Smooth muscle cell (in vitro differentiated cells): ENCODE data around the gene GALNT18. TPM values are rescaled to one million over a fixed set of nuclear protein-coding genes. Genes with fewer than 3 reads are reported as not detected.

ENCODE experiments used
- DNase-seq: peaks from one replicate; lab custom pipeline; 2025; ENCODE audit not compliant: unreplicated experiment; lab: John Stamatoyannopoulos, UW
- H2AFZ ChIP-seq: fragments of 200-600 bp; sonication (generic); 2 replicates; pipeline ENCODE4 v1.6.0; 2016; ENCODE audit warnings: antibody characterized with exemption, low read depth, mild to moderate bottlenecking
- H3F3A ChIP-seq: fragments of 200-600 bp; sonication (generic); 2 replicates; pipeline ENCODE4 v1.6.0; 2017; ENCODE audit warnings: antibody characterized with exemption, low read depth
- H3K27ac ChIP-seq: fragments of 200-600 bp; sonication (generic); 2 replicates; pipeline ENCODE4 v1.5.1; 2016; ENCODE audit warnings: low read depth, mild to moderate bottlenecking
- H3K27me3 ChIP-seq: fragments of 200-600 bp; sonication (generic); 2 replicates; pipeline ENCODE4 v1.6.1; 2016; ENCODE audit warnings: low read depth, mild to moderate bottlenecking
- H3K36me3 ChIP-seq: fragments of 200-600 bp; sonication (generic); 2 replicates; pipeline ENCODE4 v1.5.1; 2016; ENCODE audit warnings: low read depth
- H3K4me1 ChIP-seq: fragments of 200-600 bp; sonication (generic); 2 replicates; pipeline ENCODE4 v1.5.1; 2016; ENCODE audit warnings: low read depth
- H3K4me2 ChIP-seq: fragments of 200-600 bp; sonication (generic); 2 replicates; pipeline ENCODE4 v1.6.0; 2016; ENCODE audit warnings: mild to moderate bottlenecking
- H3K4me3 ChIP-seq: fragments of 200-600 bp; sonication (generic); 2 replicates; pipeline ENCODE4 v1.5.1; 2016; ENCODE audit warnings: mild to moderate bottlenecking
- H3K79me2 ChIP-seq: fragments of 200-600 bp; sonication (generic); 2 replicates; pipeline ENCODE4 v1.6.0; 2016; ENCODE audit warnings: low read depth, mild to moderate bottlenecking
- H3K9ac ChIP-seq: fragments of 200-600 bp; sonication (generic); 2 replicates; pipeline ENCODE4 v1.6.0; 2016; ENCODE audit warnings: low read depth
- H3K9me3 ChIP-seq: fragments of 200-600 bp; sonication (generic); replicated peaks from 2 replicates; pipeline ENCODE4 v1.5.1; 2016; ENCODE audit warnings: low read depth
- H4K20me1 ChIP-seq: fragments of 200-600 bp; sonication (generic); 2 replicates; pipeline ENCODE4 v1.6.0; 2016; ENCODE audit warnings: low read depth
- WGBS: methylation state at CpG from one replicate; pipeline ENCODE4 v1.1.7; 2016; ENCODE audit warnings: low lambda C conversion rate; 5-methylcytosine and 5-hydroxymethylcytosine counted together
- polyA plus RNA-seq: library from polyadenylated mRNA; unstranded; fragments of >200 nt; fragmentation: Nextera tagmentation; extraction: Ambion mirVana; gene quantifications from 2 replicates; pipeline ENCODE4 v1.2.1, GENCODE V29; 2016
- total RNA-seq: library from RNA; depleted of rRNA; stranded (reverse); fragments of >200 nt; gene quantifications from 2 replicates; pipeline ENCODE4 v1.2.3, GENCODE V29; 2014
- TF ChIP-seq, protein P1 (sequence below): fragments of 200-600 bp; sonication (generic); IDR thresholded peaks from 2 replicates; pipeline ENCODE4 v1.5.1; 2017; ENCODE audit warnings: borderline replicate concordance, mild to moderate bottlenecking, antibody characterized with exemption; ENCODE audit not compliant: insufficient read depth, poor library complexity, severe bottlenecking

Gene GALNT18
- total and polyA plus RNA-seq, 2 experiments from 2014 or later = 11.5 to 16.3 TPM

- H3K4me2 ChIP-seq = no peak overlapping the region
- H3K27ac ChIP-seq = no peak overlapping the region
- no peaks in the 10 kb centered on the region for H4K20me1 ChIP-seq
- TF ChIP-seq, protein P1, sequence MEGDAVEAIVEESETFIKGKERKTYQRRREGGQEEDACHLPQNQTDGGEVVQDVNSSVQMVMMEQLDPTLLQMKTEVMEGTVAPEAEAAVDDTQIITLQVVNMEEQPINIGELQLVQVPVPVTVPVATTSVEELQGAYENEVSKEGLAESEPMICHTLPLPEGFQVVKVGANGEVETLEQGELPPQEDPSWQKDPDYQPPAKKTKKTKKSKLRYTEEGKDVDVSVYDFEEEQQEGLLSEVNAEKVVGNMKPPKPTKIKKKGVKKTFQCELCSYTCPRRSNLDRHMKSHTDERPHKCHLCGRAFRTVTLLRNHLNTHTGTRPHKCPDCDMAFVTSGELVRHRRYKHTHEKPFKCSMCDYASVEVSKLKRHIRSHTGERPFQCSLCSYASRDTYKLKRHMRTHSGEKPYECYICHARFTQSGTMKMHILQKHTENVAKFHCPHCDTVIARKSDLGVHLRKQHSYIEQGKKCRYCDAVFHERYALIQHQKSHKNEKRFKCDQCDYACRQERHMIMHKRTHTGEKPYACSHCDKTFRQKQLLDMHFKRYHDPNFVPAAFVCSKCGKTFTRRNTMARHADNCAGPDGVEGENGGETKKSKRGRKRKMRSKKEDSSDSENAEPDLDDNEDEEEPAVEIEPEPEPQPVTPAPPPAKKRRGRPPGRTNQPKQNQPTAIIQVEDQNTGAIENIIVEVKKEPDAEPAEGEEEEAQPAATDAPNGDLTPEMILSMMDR = no peak
- H3F3A ChIP-seq = no peaks in the 10 kb centered on the region
- no peaks in the 10 kb centered on the region for H3K27me3 ChIP-seq
- H3K4me3 ChIP-seq = no peak overlapping the region
- no peak overlapping the region for H2AFZ ChIP-seq
- DNase-seq = no peak
- no peaks in the 10 kb centered on the region for H3K79me2 ChIP-seq
- H3K36me3 ChIP-seq = no peaks in the 10 kb centered on the region
- no peak overlapping the region for H3K9ac ChIP-seq
- no peaks in the 10 kb centered on the region for H3K9me3 ChIP-seq
- 90% methylated on average over 12 of the region's 13 CpGs for WGBS
- H3K4me1 ChIP-seq = no peaks in the 10 kb centered on the region
Observed at GRCh38 chr11:11444027-11444803, 177.6 kb downstream of the GALNT18 start.

DNA sequence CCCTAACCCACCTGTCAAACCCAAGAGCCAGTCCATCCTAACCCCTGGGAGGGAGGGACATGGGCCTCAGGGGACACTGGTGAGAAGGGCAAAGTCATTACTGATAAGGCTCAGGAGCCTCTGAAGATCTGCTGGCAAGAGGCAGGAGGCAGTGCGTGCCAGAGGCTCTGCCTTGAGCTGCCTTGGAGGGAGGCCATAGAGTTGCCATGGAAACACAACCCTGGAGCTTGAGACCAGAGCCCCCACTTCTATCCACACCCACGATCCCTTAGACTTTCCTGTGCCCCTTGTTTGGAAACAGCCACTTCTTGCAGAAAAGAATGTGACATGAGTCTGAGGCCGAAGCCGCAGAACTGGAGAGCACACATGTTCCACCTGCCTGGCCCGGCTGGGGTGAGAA lies 179.0 kb downstream of the GALNT18 start:
- no peak for DNase-seq
- H3K79me2 ChIP-seq = no peaks in the 10 kb centered on the region
- WGBS = 93% methylated on average over 5 of the region's 5 CpGs

DNA sequence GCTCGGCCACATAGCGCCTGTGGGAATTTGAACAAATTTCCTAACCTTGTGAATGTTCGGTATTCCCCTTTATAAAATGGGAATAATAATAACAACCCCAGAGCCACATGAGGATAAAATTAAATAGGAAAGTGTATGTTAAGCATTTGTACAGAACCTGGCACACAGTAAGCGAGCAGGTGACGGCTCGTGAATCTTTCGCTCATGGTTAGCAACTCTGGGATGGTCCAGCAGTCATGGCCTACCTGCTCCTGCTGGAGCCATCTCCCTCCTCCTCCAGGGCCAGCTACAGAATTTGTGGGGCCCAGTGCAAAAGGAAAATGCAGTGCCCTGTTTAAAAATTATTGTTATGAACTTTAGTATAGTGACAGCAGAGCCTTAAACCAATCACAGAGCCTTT lies 180.3 kb downstream of the GALNT18 start:
- H3K36me3 ChIP-seq = no peaks in the 10 kb centered on the region
- no peak overlapping the region for H3K27ac ChIP-seq
- DNase-seq = no peak
- H3K27me3 ChIP-seq = no peaks in the 10 kb centered on the region
- no peaks in the 10 kb centered on the region for H3F3A ChIP-seq
- peaks cover 4% of the 10 kb centered on the region for H3K4me1 ChIP-seq
- no peaks in the 10 kb centered on the region for H3K79me2 ChIP-seq
- H2AFZ ChIP-seq = no peak overlapping the region
- WGBS = over 99% methylated on average over 7 of the region's 7 CpGs
- H3K4me2 ChIP-seq = no peak overlapping the region
- H3K9ac ChIP-seq = no peak overlapping the region
- TF ChIP-seq, protein P1 = no peak
- no peaks in the 10 kb centered on the region for H4K20me1 ChIP-seq
- no peaks in the 10 kb centered on the region for H3K9me3 ChIP-seq
- no peak overlapping the region for H3K4me3 ChIP-seq

More for the DNA sequence above, 179.0 kb downstream of the GALNT18 start:
- H3F3A ChIP-seq = no peaks in the 10 kb centered on the region
- TF ChIP-seq, protein P1 = no peak
- H2AFZ ChIP-seq = no peak overlapping the region
- no peaks in the 10 kb centered on the region for H3K9me3 ChIP-seq
- H3K4me1 ChIP-seq = no peaks in the 10 kb centered on the region
- no peaks in the 10 kb centered on the region for H3K27me3 ChIP-seq
- no peak overlapping the region for H3K4me2 ChIP-seq
- H4K20me1 ChIP-seq = no peaks in the 10 kb centered on the region
- no peak overlapping the region for H3K9ac ChIP-seq
- H3K27ac ChIP-seq = no peak overlapping the region
- no peak overlapping the region for H3K4me3 ChIP-seq
- no peaks in the 10 kb centered on the region for H3K36me3 ChIP-seq

DNA sequence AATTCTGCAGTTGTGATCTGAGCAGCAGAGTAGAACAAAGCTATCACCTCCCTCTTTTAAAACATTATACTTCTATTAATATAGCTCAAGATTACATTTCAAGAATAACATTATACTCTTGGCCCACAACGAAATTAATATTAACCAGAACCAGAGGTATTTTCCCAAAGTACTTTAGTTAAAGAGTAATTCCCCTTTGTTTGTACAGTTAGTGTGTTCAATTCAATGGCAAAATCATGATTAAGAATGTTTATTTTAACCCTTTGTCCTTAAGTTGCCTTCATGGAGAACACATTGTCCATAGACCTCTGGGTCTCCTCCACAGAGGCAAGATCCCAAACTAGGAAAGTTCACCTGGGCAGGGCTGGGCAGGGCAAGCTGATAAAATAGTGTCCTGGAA lies 180.7 kb downstream of the GALNT18 start:
- Histone ChIP-seq H3K4me1 (peaks cover 6% of the 10 kb centered on the region), H3K9ac (no peak overlapping the region), H3K4me3 (no peak overlapping the region), H3K27me3 (no peaks in the 10 kb centered on the region), H3K79me2 (no peaks in the 10 kb centered on the region), H4K20me1 (no peaks in the 10 kb centered on the region), H3F3A (no peaks in the 10 kb centered on the region), H3K9me3 (no peaks in the 10 kb centered on the region), H3K4me2 (no peak overlapping the region), H3K36me3 (no peaks in the 10 kb centered on the region), H2AFZ (no peak overlapping the region), H3K27ac (no peak overlapping the region)
- WGBS = 97% methylated on average over 1 of the region's 1 CpG
- TF ChIP-seq, protein P1 = no peak
- no peak for DNase-seq
